Caki2 (cell line): ENCODE data around the gene IL23R. TPM values are rescaled to one million over a fixed set of nuclear protein-coding genes. Genes with fewer than 3 reads are reported as not detected.
"Not testable (repeated sequence)": the region's sequence is repeated elsewhere in the genome, so short reads cannot be mapped to it uniquely, and the experiment has no call there.

ENCODE experiments used
- DNase-seq: peaks from one replicate; pipeline ENCODE4 v3.0.0-alpha.2; 2015; ENCODE audit warnings: low read depth
- in situ Hi-C: cut with HindIII; loops from 2 replicates; pipeline ENCODE4 v1.10.0; 2016; ENCODE audit warnings: low sequenced_read_pairs, low pct_unique_long_range_greater_than_20kb, mixed read lengths
- total RNA-seq: library from RNA; depleted of rRNA; stranded (reverse); fragments of >200 nt; shearing (Covaris generic); gene quantifications from 2 replicates; pipeline ENCODE4 v1.2.3, GENCODE V29; 2014; ENCODE audit warnings: low replicate concordance; rRNA removed

The IL23R gene, protein sequence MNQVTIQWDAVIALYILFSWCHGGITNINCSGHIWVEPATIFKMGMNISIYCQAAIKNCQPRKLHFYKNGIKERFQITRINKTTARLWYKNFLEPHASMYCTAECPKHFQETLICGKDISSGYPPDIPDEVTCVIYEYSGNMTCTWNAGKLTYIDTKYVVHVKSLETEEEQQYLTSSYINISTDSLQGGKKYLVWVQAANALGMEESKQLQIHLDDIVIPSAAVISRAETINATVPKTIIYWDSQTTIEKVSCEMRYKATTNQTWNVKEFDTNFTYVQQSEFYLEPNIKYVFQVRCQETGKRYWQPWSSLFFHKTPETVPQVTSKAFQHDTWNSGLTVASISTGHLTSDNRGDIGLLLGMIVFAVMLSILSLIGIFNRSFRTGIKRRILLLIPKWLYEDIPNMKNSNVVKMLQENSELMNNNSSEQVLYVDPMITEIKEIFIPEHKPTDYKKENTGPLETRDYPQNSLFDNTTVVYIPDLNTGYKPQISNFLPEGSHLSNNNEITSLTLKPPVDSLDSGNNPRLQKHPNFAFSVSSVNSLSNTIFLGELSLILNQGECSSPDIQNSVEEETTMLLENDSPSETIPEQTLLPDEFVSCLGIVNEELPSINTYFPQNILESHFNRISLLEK
- total RNA-seq, result not detected in 2 replicates

DNA sequence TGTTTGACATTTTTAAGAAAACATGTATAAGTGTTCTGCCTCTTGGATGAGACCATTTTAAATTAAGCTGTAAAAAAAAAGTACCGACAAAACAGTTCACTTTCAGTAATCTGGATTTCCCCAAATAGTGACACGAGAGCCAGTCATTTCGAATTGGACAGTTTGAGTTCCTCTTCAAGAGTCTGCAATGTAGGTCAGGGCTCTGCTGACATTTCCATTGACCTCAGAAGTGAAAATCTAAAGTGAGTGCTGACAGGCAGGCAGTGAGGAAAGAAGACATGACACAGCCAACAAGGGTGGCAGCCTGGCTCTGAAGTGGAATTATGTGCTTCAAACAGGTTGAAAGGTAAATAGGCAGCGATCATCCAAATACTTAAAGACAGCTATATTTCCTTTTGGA, at the start of gene IL23R:
Gene IL23R, plus strand, starts transcription at position 259 of the 400 bp plus-strand sequence. CDS start 1,667 bp downstream, outside the sequence.
- in situ Hi-C loops, result no loop called here
- no peak for DNase-seq

DNA sequence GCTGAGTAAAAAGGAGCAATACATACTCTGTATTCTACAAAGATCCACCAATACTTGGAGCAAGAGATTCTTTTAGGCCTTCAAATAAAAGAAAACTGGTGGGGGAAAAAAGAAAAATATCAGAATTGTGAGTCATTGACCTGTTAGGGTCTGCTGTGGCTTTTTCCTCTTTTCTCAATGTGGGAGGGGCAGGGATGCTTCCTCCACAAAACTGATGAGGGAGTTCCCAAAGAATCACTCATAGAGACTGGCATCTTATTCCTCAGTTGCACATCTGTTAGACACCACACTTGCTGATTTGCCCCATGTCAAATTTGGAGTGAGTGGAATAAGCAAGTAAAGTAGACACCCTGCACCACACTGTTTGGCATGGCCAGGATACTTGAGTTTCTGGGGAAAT, 48.1 kb upstream of the IL23R start:
- in situ Hi-C loops, result no loop called here
- DNase-seq, result no peak

DNA sequence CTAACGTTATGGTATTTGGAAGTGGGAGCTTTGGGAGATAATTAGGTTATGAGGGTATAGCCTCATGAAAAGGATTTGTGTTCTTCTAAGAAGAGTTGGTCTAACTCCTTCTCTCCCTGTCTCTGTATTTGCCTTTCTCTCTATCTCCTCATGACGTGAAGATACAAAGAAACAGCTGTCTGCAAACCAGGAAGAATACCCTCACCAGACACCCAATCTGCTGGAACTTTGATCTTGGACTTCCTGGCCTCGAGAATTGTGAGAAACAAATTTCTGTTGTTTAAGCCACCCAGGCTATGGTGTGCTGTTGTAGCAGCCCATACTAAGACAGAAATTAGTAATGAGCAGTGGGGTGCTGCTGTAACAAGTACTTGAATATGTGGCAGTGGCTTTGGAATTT, 47.6 kb upstream of the IL23R start:
- in situ Hi-C loops, result no loop called here

DNA sequence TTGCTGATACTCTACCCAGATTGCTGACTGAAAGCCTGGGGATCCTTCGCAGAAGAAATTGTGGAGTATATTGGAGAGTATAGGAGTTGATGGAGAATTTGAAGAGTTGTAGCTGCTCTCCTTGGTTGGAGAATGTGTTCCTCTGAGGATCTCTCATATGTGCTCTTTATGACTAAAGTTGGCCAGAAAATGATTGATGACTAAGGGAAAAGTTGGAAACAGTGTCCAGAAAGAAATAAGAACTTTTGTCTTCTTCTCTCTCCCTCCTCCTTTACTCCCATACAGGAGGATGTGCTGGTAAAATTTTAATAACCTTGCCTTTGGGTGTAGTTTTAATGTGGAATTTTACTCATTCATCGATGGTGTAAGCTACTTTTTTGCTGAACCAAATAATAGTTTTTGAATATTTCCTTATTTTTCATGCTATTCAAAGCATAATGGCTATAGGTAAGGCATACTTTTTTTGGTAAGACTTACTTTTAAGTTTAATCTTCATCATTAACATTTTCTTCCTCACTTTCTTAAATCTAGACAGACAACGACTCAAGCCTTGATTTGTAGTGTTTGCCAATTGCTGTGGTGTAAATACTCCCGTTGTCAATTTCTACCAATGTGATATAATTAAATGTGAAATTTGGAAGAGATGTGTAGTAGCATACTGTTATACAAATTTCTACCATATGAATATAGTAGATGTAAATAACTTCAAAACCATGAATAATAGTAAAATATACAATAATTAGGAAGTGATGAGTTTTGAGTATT, 45.2 kb upstream of the IL23R start:
- DNase-seq, result no peak
- in situ Hi-C loops, result no loop called here

More for the DNA sequence above, 47.6 kb upstream of the IL23R start:
- no peak for DNase-seq

DNA sequence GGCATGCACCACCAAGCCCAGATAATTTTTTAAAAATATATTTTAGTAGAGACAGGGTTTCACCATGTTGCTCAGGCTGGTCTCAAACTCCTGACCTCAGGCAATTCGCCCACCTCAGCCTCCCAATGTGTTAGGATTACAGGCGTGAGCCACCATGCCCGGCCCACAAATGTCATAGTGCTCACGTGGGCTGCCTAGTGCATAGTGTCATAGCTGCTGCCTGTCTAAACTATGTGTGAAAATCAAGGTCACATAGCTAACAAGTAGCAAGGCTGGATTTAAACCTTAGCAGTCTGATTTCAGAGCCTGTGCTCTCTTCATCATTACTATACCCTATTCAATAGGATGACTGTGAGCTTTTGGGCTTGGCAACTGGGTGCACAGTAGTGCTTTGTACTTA, 41.8 kb upstream of the IL23R start:
- in situ Hi-C loops, result no loop called here
- DNase-seq, result no peak

DNA sequence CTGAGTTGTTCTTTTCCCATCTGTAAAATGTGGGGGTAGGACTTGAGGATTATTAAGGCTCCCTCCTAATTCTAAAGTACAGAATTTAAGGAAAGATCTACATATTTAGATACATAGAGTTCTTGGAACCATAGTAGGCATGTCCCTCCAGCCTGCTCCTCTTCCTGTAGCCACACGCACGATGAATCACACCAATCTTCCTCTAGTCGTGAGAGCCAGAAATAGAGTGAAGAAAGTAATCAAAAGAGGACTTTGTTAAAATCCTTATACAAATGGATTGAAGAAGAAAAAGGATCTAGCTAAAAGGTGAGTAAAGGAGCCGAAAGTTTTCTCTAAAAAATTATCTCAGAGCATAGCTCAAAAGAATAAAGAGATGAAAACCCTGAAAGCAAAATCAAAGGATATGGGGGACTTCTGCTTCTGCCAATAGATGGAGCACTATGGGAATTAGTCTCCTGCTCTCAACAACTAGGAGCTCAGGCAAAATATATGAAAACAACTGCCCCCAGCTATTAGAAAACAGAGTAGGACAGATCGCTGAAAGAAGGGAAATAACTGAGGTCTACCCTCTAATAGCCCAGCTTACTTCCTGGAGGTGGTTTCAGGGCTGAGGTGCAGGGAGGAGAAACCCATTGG, 40.0 kb upstream of the IL23R start:
- in situ Hi-C loops, result no loop called here
- DNase-seq, result no peak

DNA sequence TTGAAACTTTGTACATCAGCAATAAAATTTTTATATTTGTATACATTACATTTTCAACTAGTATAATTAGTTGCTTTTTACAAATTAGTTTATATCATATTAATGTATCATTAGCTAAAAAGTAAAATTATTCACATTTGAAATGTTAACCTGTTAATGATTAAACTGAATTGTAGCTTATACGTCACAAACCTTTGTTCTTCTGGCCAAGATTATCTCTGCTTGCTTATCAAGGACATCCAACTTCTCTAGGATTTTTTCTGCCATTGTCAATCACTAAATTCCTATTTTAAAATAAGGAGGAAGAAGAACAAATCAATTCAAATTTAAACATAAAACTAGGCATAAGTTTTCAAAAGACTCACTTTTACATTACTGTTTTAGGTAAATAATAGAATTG, 39.3 kb upstream of the IL23R start:
- no peak for DNase-seq
- in situ Hi-C loops, result no loop called here

DNA sequence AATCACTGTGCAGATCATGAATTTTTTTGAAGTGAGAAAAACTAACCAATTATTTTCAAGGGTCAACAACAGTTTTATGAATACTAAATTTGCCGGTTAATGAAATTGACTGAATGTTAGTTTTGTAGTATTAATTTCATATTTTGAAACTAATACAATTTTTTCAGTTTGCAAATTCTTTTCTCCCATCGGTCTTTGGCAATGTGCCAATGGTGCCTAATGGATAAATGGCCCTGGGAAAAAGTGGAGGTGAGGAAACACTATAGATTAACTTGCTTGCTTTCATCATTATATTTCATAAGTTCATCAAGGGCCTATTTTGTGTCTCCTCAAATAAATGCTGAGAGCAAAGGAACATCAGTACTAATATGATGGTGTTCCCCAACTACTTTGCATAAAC, 35.6 kb upstream of the IL23R start:
- in situ Hi-C loops, result no loop called here
- DNase-seq, result no peak

DNA sequence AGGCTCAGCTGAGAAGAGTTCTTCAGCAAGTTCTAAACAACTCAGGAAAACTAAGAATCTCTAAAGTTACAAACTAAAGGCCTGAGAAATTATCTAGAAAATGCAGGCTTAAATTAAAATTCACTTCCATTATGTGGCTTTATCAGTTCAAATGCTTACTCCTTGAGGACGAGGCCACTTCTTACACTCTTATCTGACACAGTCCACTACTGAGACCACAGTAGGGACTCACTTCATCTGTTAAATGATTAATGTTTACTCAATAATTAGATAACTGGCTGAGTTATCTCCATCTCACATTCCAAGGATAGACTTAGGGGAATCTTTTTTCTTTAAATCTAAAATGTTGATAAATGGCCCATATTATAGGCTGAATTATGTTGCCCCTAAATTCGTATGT, 33.1 kb upstream of the IL23R start:
- in situ Hi-C loops, result no loop called here
- DNase-seq, result no peak

DNA sequence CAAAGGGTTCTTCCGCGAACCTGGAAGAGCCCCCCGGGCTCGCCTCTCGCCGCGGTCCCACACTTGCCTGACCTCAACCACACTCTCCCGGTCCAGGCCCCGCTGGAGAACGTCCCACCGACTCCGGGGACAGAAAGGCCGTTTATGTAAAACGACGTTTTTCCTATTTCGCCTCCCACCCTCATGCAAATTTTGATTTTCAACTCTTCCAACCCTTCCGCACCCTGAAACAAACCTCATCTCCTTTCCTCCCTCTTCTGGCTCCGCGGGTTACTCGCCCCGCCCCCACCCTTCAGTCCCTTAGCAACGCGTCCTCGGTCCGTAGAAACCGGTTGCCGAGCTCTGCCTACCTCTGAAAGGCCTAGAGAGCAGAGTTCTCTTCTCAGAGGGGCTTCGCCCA, 31.6 kb upstream of the IL23R start, which contains the start of gene C1orf141:
Gene C1orf141, minus strand, starts transcription at position 276 of the 400 bp plus-strand sequence. CDS start 7,730 bp downstream, outside the sequence.
- in situ Hi-C loops, result no loop called here

DNA sequence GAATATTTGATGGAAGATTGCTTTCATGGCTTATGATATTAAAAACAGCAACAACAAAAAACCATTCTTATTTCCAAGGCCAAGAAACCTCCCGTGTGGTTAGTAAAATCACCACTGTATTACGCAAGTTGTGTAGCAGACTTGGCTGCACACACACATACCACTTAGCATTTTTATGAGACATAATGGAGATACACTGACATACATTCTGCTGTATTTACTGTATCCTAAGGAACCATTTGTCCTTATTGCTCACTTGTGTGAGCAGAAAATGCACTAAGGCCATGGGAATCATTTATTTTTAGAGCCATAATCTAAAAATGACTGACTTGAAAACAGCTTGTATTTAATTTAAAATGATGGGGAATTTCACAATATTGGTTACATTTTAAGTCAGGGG, 30.9 kb upstream of the IL23R start:
- in situ Hi-C loops, result no loop called here
- DNase-seq, result no peak

More for the DNA sequence above, 31.6 kb upstream of the IL23R start, which contains the start of gene C1orf141:
- no peak for DNase-seq

DNA sequence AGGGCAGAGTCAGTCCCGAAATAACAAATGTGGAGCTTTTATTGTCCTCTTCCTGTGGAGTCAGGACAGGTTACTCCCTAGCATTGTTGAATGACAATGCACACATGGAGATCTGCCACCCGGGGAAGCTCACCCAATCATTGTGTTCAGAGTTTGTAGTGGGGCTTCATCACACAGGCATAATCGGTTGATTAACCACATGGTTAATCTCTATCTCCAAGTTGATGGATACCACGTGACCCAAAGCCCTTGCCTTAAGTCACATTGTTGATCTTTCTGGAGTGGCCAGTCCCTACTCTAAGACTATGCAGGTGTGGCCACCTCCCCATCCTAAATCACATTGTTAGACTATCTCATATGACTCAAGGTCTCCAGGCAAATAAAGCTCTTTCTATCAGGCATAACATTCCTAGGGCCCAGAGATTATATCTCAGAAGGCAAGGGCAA, 28.9 kb upstream of the IL23R start:
- peak; percentile 61 for DNase-seq
- in situ Hi-C loops, result no loop called here

DNA sequence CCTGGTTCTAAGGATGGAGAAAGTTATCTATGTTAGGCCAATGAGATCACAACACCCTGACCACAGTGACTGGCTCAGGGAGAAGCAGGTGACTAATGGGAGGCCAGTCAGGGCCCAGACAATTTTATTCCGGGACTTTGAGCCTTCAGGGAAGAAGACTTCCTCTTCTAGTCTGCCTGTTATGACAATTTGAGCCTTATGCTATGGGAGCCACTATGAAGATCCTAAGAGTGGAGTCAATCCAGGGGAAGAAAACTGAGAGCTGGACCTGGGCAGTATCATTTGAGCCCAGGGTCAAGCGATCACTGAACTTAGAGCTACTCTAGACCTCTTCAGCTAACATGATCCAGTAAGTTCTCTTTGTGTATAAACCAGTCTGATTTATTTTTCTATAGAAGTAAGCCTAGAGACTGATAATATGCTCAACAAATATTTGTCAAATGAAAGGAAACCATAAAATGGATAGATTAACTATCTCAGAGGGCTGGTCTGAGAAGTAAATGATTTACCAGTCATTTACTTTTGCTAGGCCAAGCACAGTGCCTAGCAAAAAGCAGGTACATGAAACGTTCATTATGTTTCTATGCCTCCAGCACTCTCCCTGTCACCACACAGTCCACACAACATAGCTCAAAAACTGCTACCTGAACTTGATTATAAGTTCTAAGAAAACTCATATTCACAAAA, 27.3 kb upstream of the IL23R start:
- in situ Hi-C loops, result no loop called here
- no peak for DNase-seq

DNA sequence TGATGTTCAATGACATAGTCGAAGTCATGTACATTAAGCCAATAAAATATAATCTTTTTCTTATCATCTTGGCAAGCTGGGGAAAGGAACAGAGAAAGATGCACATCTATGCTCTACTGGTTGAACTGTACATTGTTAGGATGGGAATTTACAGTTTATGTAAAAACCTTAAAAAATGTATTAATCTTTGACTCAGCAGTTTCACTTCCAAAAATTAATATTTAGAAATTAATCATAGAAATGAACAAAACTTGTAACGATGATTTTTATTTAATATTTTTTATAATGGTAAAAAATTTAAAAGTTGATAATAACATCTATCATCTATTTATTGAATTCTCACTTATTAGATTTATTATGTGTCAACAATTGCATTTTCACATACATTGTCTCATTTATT, 25.8 kb upstream of the IL23R start:
- in situ Hi-C loops, result no loop called here
- no peak for DNase-seq

DNA sequence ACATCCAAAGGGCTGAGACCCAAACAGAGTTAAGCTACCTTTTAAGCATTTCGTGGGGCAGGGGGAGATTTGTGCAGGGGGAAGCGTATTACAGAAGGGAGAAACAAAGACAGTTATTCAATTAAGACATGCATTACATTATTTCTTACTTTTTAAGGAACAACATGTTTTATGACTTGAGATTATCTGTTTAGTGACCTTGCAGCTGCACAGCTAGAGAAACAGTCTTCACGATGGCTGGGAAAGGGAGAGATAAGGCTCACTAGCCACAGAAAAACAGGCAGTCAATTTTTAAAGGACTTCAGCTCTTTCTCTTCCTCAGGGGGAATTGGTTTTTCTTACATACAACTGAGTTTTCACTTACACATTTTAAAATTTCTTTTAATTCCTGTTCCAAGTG, 24.4 kb upstream of the IL23R start:
- in situ Hi-C loops, DNase-seq: not testable (repeated sequence)

DNA sequence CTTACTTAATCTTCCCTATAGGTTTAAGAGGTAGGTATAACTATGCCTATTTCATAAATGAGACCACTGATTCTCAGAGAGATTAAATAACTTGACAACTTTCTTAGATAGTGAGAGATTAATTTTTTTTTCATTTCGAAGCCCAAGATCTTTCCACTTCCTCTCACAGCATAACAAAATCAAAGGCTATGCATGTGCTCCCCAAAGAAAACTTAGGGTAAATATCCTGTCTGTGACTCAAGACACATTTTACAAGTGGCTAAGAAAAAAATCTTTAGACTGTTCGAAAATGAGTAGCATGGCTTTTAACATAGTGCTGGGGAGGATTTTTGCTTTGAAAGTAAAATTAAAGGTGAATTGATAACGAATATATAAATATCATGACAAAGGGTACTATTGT, 23.3 kb upstream of the IL23R start:
- in situ Hi-C loops, result no loop called here
- DNase-seq, result no peak

DNA sequence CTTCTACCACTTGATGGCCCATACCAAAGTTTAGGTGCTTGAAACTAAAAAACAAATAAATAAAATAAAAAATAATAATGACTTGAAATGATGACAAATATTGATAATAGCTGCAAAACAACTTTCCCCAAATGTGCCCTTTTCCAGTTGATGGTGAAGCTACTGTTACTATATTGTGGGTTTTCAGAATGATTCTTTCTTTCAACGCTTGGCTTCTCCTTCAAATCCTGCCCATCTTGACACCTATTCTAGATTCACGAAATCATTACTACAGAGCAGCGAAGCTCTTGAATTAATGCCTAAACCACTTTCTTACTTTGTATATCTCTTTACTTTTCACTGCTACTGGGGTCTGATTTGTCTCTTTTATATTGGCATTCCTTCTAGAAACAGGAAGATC, 22.3 kb upstream of the IL23R start:
- in situ Hi-C loops, result no loop called here
- DNase-seq, result no peak

DNA sequence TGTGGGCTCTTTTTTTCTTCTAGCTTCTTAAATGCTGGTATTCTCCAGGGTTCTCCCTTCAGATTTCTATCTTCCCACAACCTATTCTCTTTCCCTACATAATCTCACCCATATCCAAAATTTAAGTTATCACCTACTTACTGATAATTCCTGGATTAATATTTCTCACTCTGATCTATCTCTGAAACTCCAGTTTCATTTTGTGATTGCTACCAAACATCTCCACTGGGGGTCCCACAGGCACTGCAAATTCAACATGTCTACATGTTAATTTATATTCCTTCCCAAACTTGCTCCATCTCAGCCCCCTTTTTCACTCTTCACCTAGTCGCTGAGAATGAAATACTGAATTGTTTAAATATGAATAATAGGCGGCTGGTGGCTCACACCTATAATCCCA, 21.6 kb upstream of the IL23R start:
- in situ Hi-C loops, result no loop called here
- DNase-seq, result no peak
